Fibroblast of skin of right quadriceps (primary cell): ENCODE data around the gene IL7R.
"Not testable (repeated sequence)": the region's sequence is repeated elsewhere in the genome, so short reads cannot be mapped to it uniquely, and the experiment has no call there.

Source experiments
- DNase-seq: peaks from one replicate; pipeline ENCODE4 v3.0.0-alpha.2; 2013

The IL7R gene

DNA sequence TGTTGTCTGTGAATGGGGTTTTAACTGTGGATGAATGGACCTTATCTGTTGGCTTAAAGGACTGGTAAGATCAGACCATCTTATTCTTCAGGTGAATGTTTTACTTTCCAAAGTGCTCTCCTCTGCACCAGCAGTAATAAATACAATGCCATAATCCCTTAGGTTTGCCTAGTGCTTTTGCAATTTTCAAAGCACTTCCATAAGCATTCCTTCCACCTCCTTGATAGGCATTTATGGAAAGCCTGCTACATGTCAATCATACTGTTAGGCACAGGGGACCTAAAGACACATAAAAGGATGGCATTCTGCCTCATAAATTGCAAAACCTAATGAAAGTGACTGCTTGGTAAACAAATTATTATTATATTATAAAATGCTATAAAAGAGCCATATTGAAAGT, 21.4 kb downstream of the IL7R start:
- DNase-seq, result no peak

DNA sequence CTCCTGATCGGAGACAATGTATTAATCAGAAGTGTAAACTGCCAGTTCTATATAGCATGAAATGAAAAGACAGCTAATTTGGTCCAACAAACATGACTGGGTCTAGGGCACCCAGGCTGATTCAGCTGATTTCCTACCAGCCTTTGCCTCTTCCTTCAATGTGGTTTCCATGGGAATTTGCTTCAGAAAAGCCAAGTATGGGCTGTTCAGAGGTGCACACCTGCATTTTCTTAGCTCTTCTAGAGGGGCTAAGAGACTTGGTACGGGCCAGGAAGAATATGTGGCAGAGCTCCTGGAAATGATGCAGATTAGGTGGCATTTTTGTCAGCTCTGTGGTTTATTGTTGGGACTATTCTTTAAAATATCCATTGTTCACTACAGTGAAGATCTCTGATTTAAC, 22.4 kb downstream of the IL7R start:
- no peak for DNase-seq

DNA sequence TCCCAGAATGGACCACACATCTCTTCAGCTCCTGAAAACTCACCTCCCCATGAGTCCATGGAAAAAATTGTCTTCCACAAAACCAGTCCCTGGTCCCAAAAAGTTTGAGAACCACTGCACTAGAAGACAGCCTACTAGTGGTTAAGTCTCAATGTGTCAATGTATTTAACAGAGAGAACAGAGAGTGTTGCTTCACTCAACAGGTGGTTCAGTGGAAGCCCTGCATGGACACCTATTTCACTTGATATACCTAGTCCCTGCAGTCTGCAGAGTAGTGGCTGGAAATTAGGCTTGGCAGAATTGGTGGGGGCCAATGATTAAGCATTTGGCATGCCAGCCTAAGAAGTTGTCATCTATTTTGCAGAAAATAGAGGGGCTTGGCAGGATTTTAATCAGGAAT, 23.0 kb downstream of the IL7R start:
- DNase-seq, result no peak

DNA sequence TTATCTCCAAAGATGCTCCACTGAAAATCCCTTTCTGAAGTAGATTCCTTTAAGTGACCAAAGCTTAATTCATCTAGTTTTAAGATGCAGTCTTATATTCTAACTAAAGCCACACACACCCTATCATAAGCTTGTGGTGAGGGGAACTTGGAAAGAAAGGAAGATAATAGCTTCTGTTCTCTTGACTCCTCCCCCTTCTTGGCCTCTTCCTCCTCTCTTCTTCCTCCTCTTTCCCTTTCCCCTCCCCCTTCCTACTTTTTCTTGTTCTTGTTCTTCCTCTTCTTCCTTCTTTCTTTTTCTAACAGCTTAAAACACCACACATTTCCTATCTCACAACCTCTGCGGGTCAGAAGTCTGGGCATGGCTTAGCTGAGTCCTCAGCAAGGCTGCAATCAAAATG, 23.5 kb downstream of the IL7R start:
- DNase-seq, result no peak

DNA sequence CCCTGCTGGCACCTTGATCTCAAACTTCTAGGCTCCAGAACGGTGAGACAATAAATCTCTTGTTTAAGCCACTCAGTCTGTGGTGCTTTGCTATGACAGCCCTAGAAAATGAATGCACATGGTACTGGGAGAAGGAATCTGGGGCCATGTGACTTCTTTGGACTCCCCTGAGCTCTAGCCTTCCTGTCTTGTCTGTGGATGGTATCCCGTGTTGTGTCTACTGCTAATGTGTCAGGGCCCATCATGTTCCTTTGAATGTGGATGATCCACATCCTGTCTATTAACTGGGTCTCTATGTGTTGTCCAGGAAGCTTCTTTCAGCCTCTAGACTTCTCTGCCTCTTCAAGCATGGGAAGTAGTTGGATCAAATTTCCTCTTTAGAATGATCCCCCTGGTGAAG, 25.1 kb downstream of the IL7R start:
- no peak for DNase-seq

DNA sequence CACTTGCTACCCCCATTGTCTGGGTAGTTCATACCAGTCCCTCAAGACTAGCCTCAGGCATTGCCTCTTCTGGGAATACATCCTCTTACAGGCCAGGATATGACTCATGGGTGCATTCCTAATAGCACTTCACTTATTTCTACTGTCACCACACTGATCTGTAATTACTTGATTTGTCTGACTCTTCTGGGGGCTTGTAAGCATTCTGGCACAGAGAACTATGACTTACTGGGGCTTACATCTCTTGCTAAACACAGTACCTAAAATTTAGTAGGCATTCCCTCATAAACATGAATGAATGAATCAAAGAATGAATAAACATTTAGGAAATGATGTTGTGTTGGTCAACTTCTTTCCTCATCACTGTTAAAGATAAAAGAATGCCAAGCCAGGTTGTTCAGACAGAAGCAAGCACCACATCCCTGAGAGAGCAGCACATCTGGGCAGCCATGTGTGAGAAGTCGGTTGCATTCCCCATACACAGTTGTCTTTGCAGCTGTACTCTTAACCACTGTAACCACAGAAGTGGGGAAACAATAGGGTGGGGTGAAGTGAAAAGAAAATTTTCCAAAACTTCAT, 27.6 kb downstream of the IL7R start:
- peak; percentile 95 for DNase-seq

DNA sequence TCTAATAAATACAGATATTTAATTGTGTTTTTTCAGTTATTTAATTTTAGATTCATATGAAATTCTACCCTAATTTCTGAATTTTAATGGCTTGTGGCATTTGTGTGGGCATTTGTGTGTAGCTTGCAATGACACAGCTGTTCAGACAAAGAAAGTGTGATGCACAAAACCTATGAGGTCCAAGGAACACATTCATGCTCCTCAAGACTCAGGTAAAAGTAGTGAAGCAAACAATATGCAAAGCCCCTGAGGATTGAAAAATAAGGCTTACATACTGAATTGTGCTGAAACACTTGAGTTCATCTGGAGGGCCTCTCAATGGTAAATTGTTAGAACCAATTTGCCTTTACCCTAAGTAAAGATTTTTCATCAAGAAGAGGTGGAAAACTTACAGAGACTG, 28.1 kb downstream of the IL7R start:
- DNase-seq, result no peak

DNA sequence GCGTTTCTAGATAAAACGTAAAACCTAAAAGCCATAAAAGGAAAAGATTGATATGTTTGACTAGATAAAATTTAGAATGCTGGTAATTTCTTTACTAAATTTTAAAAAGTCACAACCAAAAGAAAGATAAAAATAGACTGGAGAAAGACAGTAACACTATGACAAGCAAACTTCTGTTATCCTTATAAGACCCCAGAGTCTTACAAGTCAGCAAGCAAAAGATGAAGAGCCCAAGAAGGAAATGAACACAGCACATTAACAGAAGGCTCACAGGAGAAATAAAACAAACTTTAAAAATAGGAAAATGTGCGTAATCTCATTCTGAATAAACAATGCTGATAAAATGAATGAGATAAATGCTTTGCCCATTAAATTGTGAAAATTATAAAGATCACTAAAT, 29.7 kb downstream of the IL7R start:
- DNase-seq, result no peak

DNA sequence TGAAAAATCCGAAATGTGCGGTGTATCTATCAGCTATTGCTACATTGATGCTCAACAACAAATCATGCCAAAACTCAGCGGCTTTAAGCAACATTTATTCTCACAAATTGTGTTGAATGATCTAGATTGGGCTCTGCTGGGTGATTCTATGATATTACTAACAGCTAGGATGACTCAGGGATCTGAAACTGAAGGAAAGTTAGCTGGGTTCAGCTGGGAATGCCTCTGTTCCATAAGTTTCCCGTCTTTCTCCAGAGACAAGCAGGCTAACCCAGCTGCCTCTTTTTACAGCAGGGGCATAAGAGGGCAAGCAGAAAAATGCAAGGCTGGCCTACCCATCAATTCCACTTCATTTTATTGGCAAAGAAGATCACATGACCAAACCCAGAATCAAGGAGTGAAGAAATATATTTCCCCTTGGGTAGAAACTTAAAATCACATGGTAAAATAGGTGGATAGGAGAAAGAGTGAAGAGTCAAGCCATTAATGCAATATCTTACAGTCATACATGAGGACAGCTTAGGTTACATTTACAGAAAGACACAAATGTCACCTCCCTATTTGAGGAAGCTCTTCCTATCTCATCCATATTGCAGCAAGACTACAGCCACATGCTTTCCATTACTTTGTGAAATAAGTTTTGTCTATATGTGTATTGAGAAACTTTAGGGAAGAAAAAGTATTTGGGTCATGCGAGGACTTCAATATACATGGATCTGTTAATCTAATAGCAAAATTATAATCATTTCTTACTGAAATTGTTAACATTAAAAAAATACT, 30.8 kb downstream of the IL7R start:
- DNase-seq, result no peak

DNA sequence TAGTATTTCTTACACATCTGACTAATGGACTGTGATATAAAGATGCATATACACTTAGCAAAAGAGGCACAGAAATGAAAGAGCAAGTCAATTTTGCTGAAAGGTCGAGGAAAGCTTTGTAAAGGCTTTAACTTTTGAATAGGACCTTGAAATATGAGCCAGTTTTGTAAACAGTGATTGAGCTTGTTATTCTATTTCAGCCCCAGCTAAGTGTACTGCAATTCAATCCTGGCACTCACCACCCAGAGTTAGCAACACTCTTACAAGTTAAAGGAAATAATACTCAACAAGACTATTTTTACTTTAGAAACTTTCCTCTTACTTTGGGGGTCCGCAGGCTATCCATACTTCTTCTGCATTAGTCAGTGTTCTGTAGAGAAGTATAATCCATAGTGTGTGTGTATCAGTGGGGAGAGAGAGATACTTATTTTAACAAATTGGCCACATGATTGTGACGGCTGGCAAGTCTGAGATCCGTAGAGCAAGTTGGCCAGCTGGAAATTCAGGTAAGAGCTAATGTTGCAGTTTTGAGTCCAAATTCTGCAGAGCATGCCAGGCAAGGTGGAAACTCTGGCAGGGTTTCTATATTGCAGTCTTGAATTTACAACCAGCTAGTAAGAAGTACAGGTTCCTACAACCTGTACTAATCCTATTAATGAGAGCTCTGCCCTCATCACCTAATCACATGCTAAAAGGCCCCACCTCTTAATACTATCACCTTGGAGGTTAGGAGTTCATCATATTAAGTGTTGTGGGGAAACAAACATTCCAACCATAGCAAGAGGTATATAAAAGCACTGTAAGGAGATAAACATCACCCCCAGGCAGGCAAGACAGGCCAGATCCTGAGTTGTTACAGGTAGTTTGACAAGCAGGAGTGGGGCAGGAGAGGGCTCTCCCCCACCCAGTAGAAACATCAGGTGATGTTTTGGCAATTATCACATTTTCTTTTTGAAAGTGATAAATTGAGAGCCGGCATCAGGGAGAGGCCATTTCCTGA, 33.6 kb downstream of the IL7R start:
- DNase-seq, result no peak

DNA sequence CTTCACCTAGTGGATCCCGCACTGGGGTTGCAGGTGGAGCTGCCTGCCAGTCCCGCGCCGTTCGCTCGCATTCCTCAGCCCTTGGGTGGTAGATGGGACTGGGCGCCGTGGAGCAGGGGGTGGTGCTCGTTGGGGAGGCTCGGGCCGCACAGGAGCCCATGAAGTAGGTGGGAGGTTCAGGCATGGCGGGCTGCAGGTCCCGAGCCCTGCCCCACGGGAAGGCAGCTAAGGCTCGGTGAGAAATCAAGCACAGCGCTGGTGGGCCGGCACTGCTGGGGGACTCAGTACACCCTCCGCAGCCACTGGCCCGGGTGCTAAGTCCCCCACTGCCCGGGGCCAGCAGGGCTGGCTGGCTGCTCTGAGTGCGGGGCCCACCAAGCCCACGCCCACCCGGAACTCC, 36.1 kb downstream of the IL7R start:
- DNase-seq, result not testable (repeated sequence)

DNA sequence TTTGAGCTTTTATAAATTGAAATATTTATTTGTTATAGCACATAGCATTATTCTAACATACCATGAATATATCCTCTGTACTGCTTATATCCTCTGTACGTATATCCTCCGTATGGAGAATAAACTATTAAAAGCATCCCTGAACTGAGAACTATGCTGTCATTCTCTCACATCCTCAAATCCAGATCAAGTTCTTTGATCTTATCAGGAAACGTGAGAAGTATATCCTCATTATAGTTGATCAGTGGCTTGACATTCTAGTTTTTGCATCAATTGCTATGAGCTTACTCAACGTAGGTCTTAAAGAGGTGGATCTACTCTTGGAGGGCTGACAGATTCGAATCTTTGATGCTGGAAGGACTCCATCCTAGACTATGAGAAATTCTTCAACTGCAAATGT, 37.4 kb downstream of the IL7R start:
- no peak for DNase-seq

DNA sequence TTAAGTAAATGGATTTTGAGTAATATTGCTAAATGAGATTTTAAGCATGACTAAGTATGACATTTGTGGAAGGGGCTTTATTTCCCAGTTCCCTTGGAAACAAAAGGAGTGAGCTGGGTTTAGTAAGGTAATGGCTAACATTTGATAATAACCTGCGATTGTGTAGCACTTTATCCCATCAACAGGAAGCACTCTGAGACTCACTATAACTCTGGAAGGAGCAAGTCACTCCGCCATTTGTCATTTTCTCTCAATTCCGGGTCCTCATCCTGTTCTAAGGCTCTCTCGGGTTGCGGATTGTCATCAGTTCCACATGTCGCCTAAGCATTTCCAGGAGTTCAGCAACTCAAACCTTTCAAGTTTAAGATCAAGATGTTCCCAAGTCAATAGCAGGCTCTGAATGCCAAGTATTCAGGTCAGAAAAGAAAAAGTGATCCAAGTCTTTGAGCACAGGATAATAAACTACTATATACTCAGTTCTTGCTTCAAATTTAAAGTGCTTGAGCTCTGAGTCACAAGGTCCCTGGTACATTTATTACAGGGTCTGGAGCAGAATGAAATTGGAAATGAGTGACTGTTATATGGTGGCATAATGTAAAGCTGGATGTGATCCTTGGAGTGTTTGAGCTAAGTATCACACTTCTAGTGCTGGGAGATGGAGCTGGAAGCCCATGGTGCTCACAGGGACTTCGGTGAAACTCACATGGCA, 42.4 kb downstream of the IL7R start:
- DNase-seq, result peak; percentile 42

DNA sequence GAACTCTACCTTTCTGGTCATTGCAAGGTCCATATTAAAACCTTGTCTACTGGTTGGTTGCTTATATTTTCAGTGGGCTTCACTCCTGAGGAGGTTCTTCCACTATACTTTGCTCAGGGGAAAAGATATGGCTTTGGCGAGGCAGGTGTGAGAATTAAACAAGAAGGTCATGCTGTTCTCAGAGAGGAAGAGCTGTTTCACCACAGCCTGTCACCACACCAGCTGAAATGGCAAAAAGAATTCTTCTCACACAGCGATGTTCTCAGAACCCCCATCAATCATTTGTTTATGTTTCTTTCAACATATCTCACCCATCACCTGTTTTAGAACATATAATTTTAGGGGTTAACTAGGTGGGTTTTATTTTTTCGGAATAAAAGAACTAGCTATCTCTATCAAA, 43.1 kb downstream of the IL7R start:
- no peak for DNase-seq

DNA sequence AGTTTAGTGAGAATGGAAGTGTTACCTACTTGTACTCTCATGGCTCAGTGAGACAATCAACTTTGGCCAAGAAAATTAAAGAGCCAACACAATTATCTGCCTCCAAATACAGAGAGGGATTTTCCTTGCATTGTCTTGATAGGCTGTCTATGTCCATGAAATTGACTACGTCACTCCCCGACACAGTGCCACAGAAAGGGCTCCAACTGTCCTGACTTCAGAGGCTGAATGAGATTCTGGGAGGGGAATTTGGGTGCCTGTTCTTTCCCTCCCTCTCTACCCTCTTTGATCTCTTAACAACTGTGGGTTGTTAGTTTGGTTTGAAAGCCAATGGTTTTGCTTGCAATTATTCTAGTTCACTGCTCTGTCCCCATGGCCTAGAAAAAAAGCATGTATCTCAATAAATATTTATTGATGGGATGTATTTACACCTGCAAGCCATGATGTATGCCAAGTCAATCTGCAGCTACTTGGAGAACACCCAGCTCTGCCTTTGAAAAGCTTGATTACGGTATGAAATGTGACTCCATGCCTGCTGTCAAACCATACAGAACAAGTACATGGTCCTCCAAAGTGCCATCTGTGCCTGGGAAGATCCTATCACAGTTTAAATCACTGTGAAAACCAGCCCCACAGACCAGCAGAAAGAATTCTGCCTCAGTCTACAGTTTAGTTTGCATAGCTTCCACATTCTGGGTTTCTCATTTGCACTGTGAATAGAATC, 44.4 kb downstream of the IL7R start:
- no peak for DNase-seq

DNA sequence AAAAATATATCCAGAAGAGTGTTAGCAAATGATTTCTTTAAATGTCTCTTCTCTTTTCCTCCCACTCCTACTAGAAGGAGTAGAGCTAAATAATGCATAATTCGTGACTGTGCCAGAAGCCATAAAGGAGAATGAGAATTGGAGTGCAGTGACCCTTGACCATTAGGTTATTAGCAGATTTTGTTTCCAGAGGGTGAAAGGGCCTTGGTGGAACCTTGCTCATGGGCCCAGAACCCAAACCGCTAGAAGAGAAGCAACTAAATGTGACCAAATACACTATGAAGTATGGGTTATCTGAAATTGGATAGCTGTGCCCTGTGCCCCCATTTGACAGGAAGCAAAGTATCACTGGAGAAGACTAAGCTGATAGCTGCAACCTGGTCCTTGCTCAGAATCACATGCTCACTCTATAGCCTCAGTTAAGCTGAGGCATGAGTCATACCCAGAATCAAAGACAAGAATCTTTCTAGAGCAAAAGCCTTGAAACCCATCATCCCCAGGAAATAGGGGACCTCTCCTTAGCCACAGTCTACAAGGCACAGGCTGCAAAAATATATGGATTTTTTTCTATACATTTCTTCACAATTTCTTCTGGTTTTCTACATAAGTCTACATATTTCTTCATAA, 45.5 kb downstream of the IL7R start:
- DNase-seq, result peak; percentile 50

DNA sequence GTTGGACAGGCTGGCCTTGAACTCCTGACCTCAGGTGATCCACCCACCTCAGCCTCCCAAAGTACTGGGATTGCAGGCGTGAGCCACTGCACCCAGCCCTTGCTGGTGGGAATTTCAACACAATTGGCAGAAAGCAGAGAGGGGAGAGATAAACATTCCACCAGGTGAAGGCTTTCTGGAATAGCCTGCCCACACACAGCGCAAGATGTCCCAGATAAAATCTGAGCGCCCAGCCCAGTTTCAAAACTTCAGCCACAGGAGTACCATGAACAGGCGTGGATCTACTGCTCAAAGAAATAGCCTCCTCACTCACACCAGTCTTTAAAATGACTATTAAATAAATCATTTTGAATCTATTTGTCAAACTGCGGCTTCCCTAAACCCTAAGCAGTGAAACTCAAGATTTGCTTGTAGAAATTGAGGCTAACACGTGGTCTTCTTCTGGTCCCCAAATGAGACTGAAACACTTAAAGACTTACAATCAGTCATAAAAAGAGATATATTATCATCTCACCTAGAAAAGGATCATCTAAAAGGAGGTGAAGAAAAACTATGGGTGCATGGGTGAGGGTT, 47.0 kb downstream of the IL7R start:
- no peak for DNase-seq

DNA sequence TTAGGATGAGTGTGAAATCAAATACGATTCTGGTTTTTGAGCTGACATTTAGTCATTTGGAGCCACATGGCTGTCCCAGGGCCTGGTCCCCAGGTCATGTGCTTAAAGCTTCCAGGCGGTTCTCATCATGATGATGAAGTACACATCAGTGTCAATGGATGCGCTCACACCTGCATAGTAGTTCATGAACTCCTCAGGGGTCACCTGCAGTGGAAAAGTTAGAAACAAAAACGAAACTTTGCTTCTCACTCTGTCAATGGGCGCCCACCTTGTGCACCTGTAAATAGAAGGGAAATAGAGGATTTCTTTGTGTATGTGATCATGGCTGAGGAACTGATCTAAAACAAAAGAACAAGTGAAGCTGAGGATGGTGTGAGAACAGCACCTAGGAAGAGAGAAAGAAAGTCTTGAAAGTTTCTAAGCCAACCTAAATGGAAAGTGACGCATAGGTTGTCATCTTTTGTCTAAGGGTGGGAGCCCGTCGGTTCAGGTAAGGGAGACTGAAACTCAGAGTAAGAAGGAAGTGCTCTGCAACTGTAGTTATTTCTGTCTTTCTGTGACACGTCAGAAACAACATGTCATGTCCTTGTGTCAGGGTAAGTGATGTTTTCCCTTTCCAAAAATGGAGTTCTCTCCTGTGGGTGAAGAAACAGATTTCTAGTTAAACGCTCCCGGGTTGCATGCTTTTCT, 47.9 kb downstream of the IL7R start:
- no peak for DNase-seq

DNA sequence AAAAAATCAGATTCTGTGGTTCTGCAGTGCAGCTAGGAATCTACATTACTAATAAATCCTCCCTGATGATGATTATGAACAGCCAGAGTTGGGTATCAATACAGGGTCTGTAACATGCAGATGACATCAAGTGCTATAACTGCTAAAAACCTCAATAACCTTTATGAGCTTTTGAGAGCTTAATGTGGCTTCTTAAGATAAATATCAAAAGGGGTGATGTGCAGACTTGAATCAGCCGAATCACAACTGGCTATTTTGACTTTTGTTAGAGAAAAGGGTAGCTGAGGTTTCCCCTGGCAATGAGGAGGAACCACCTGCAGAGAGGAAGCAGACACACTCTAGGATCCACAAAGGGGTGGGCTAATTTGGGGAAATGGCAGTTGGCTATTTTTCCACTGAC, 51.5 kb downstream of the IL7R start:
- peak; percentile 71 for DNase-seq

DNA sequence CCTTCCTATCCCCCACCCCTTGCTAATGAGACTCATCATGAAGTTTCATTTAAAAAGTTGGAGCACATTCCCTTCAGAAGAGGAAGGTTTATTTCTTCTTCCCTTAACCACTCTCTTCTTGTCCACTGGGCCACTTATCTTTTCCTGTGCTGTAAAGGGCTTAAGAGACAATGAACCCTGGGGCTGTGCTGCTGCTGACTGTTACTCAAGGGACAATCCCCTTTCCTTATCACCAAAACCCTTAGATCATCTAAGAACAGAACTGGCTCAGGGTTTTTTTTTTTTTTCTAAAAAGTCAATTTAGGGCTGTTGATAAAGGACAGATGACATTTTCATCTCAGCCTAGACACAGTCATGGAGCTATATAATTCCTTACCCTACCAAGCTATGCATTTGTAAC, 52.1 kb downstream of the IL7R start:
- no peak for DNase-seq

DNA sequence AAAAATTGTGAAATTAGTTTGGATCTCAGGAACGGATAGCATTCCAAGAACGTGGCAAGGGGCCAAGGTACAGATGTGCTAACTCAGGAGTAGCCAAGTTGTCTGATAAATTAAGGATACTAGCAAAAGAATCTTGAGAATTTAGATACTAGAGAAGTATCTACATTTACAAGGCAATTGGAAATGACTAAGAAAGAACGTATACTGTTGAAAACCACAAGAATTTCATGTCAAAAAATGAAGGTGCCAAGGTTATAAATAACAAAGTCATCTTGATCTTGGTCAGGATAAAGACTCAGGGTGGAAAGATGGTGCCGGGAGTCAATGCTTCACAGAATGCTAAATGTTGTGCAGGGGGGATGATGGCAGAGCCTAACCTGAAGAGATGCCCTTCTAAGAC, 62.5 kb downstream of the IL7R start:
- peak; percentile 98 for DNase-seq
